Tibial nerve (tissue), 4 donors: ENCODE measurements around the gene SPON1. TPM values are rescaled to one million over a fixed set of nuclear protein-coding genes. Genes with fewer than 3 reads are reported as not detected.

Experiments used
- DNase-seq, 2 donors: peaks; one replicate each; pipeline ENCODE4 v3.0.0-alpha.2; 2019; ENCODE audit warnings: low spot score in 2 of 2
- H3K27ac ChIP-seq, 4 donors: fragments of 200-600 bp; sonication (generic) in 3 of 4; one replicate each; pipeline ENCODE4 v1.5.1; 2017 to 2019; ENCODE audit warnings: mild to moderate bottlenecking in 1 of 4
- H3K27me3 ChIP-seq, 2 donors: fragments of 200-600 bp; sonication (generic) in 1 of 2; one replicate each; pipeline versions ENCODE4 v1.5.1 to v1.6.0; 2017 to 2019
- H3K36me3 ChIP-seq, 3 donors: fragments of 200-600 bp; sonication (generic); one replicate each; pipeline ENCODE4 v1.5.1; 2018 to 2019
- H3K4me1 ChIP-seq, 4 donors: fragments of 200-600 bp; sonication (generic) in 3 of 4; one replicate each; pipeline ENCODE4 v1.5.1; 2017 to 2019
- H3K4me3 ChIP-seq, 4 donors: fragments of 200-600 bp; sonication (generic) in 3 of 4; one replicate each; pipeline ENCODE4 v1.5.1; 2017 to 2019; ENCODE audit warnings: mild to moderate bottlenecking in 1 of 4, moderate library complexity in 1 of 4
- H3K9me3 ChIP-seq, 4 donors: fragments of 200-600 bp; sonication (generic) in 3 of 4; one replicate each; pipeline ENCODE4 v1.5.1; 2017 to 2019
- EP300 ChIP-seq, 2 donors: sonication (generic); formaldehyde crosslinking; IDR thresholded peaks; one replicate each; pipeline ENCODE4 v1.6.1; 2017; ENCODE audit warnings: antibody characterized with exemption in 2 of 2, mild to moderate bottlenecking in 1 of 2
- POLR2A ChIP-seq, 2 donors: fragments of 450-650 bp; IDR thresholded peaks; one replicate each; pipeline ENCODE4 v1.6.1; 2017; ENCODE audit warnings: antibody characterized with exemption in 2 of 2, mild to moderate bottlenecking in 2 of 2, moderate library complexity in 2 of 2
- WGBS, 2 donors: methylation state at CpG; one replicate each; pipeline ENCODE4 v1.1.5; 2018; 5-methylcytosine and 5-hydroxymethylcytosine counted together
- total RNA-seq, 4 donors: library from RNA; depleted of rRNA; stranded (reverse); fragments of >200 nt; gene quantifications; one replicate each; pipeline ENCODE4 v1.1.0, GENCODE V29; 2016
- TF ChIP-seq, protein P1 (sequence below), 5 experiments: fragments of 200-600 bp in 3 of 5; fragments of 450-650 bp in 2 of 5; sonication (generic) in 3 of 5; IDR thresholded peaks; one replicate each; pipeline ENCODE4 v1.5.1; 2016 to 2019; ENCODE audit warnings: antibody characterized with exemption in 5 of 5, mild to moderate bottlenecking in 3 of 5, moderate library complexity in 2 of 5

Gene SPON1
- 10 to 100 TPM; 13.5 to 33.9 (median 30.2) TPM for total RNA-seq

DNA sequence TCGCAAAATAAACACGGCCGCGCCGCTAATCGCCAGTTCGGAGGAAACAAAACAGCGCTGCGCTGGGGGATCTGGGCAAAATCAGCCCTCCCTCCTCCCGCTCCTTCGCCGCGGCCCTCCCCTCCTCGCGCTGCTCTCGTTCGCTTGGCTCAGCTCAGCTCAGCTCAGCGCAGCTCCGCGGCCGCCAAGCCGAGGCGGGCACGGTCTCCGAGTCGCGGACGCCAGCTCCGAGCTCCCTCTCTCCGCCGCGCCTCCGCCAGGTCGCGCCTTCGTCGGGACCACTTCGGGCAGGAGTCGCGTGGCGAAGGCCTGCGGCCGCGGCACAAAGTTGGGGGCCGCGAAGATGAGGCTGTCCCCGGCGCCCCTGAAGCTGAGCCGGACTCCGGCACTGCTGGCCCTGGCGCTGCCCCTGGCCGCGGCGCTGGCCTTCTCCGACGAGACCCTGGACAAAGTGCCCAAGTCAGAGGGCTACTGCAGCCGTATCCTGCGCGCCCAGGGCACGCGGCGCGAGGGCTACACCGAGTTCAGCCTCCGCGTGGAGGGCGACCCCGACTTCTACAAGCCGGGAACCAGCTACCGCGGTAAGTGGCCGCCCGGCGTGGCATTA lies at the start of gene SPON1:
Gene SPON1, plus strand, starts transcription at position 162 of the 607 bp plus-strand sequence. Its CDS starts 182 bp downstream, at position 344.
- Histone ChIP-seq H3K4me3 (peak within 1 kb of the TSS; percentile 11 to 42 (median 26)), H3K4me1 (peaks cover 0 to 25% (median 10%) of the 10 kb centered on the region in 4 donors), H3K27ac (peak within 1 kb of the TSS in 1 of 4 donors; percentile 51), H3K27me3 (peaks cover 0 to 49% of the 10 kb centered on the region in 2 donors), H3K36me3 (no peaks in the 10 kb centered on the region), H3K9me3 (no peaks in the 10 kb centered on the region)
- no peak for DNase-seq
- TF ChIP-seq POLR2A (IDR thresholded peaks at IDR 0.05) (no peak), EP300 (IDR thresholded peaks at IDR 0.05) (no peak)
- TF ChIP-seq, protein P1, sequence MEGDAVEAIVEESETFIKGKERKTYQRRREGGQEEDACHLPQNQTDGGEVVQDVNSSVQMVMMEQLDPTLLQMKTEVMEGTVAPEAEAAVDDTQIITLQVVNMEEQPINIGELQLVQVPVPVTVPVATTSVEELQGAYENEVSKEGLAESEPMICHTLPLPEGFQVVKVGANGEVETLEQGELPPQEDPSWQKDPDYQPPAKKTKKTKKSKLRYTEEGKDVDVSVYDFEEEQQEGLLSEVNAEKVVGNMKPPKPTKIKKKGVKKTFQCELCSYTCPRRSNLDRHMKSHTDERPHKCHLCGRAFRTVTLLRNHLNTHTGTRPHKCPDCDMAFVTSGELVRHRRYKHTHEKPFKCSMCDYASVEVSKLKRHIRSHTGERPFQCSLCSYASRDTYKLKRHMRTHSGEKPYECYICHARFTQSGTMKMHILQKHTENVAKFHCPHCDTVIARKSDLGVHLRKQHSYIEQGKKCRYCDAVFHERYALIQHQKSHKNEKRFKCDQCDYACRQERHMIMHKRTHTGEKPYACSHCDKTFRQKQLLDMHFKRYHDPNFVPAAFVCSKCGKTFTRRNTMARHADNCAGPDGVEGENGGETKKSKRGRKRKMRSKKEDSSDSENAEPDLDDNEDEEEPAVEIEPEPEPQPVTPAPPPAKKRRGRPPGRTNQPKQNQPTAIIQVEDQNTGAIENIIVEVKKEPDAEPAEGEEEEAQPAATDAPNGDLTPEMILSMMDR (IDR thresholded peaks at IDR 0.05) = no peak
- WGBS, 2 donors = 1% methylated on average over 22 to 33 of the region's 74 CpGs

- TF ChIP-seq EP300 (IDR thresholded peaks at IDR 0.05) = no peak
- TF ChIP-seq, protein P1 (IDR thresholded peaks at IDR 0.05) = no peak
- TF ChIP-seq POLR2A (IDR thresholded peaks at IDR 0.05) = no peak
- no peak for DNase-seq
- Histone ChIP-seq H3K4me3 (no peak overlapping the region), H3K4me1 (no peaks in the 10 kb centered on the region), H3K27me3 (no peaks in the 10 kb centered on the region), H3K27ac (no peak overlapping the region), H3K9me3 (no peaks in the 10 kb centered on the region), H3K36me3 (no peaks in the 10 kb centered on the region)
- 43 to 50% methylated on average over 1 of the region's 1 CpG for WGBS, 2 donors
Measured at GRCh38 chr11:13917264-13917663, 45.3 kb upstream of the SPON1 start.

DNA sequence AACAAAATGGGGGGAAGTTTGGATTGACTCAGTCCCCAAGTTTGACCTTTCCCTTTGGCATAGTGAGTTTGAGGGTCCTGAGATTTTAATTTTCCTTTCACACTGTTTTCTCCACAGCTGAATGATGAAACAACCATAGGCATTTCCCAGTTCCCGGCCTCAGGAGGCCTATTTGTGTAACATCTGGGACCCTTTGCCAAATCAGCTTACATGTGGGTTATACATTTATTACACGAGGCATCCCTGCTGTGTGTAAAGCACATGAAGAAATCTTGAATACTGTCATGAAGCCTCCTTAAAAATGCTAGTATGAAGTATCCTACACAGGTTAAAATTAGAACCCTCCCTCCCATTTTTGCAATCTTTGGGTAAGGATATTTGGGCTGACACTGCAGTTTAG lies 44.6 kb upstream of the SPON1 start:
- DNase-seq = no peak
- Histone ChIP-seq H3K4me3 (no peak overlapping the region), H3K36me3 (no peaks in the 10 kb centered on the region), H3K9me3 (no peaks in the 10 kb centered on the region), H3K4me1 (no peaks in the 10 kb centered on the region), H3K27ac (no peak overlapping the region), H3K27me3 (no peaks in the 10 kb centered on the region)
- 42 to 53% methylated on average over 2 of the region's 2 CpGs for WGBS, 2 donors
- TF ChIP-seq, protein P1 (IDR thresholded peaks at IDR 0.05) = no peak
- no peak for TF ChIP-seq EP300 (IDR thresholded peaks at IDR 0.05)
- no peak for TF ChIP-seq POLR2A (IDR thresholded peaks at IDR 0.05)

DNA sequence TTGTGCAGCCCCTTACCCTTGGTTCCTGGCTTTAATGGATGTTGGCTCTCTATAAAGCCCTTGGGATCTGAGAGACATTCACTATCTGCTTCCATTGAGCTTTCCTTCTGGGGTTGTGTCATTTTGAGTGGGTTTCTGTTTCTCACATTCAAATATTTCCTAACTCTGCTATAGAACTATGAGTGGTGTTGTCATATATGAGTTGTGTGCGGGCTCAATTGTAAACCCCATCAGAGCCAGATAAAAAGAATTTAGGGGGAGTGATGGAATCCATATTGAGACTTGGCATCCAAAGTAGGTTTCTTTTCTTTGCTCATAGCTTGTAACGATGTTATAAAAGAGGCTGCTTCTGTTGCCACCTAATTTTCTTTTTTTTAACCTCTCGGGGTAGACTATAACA lies 41.8 kb upstream of the SPON1 start:
- H3K27ac ChIP-seq = no peak overlapping the region
- no peak for TF ChIP-seq EP300 (IDR thresholded peaks at IDR 0.05)
- no peak for TF ChIP-seq POLR2A (IDR thresholded peaks at IDR 0.05)
- TF ChIP-seq, protein P1 (IDR thresholded peaks at IDR 0.05) = no peak
- WGBS, 2 donors = 61 to 70% methylated on average over 3 of the region's 3 CpGs
- H3K27me3 ChIP-seq = no peaks in the 10 kb centered on the region
- H3K4me3 ChIP-seq = no peak overlapping the region
- DNase-seq = no peak
- H3K9me3 ChIP-seq = no peaks in the 10 kb centered on the region
- H3K4me1 ChIP-seq = peaks cover 0 to 3% (median 0%) of the 10 kb centered on the region in 4 donors
- H3K36me3 ChIP-seq = no peaks in the 10 kb centered on the region

DNA sequence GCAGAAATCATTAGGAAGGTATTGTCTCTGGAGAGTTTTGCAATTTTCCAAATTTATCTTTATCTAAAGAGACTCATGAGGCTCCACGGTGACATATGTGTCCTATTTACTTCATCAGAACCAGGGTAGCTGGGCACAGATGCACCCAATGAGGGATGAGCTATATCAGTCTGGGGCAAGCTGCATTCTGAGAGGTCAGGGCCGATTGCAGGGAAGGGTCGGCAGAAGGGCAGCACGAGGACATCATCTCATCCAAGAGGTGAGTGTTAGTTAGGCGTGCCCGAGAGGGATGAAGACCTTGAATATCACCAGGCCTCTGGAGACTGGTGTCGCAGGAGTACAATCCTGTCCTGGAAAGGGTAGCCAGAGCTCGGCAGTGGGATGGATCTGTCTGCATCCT lies 41.0 kb upstream of the SPON1 start:
- no peaks in the 10 kb centered on the region for H3K9me3 ChIP-seq
- H3K4me3 ChIP-seq = no peak overlapping the region
- DNase-seq = no peak
- no peaks in the 10 kb centered on the region for H3K27me3 ChIP-seq
- WGBS, 2 donors = 68 to 80% methylated on average over 8 of the region's 8 CpGs
- peaks cover 0 to 3% (median 0%) of the 10 kb centered on the region in 4 donors for H3K4me1 ChIP-seq
- TF ChIP-seq POLR2A (IDR thresholded peaks at IDR 0.05) (no peak), EP300 (IDR thresholded peaks at IDR 0.05) (no peak)
- TF ChIP-seq, protein P1 (IDR thresholded peaks at IDR 0.05) = no peak
- H3K27ac ChIP-seq = no peak overlapping the region
- H3K36me3 ChIP-seq = no peaks in the 10 kb centered on the region
